Activated naive CD8-positive, alpha-beta T cell (primary cell): ENCODE measurements around the gene RNF41.

Experiments used
- H3K27ac Mint-ChIP-seq: one replicate; pipeline ENCODE4 v1.8.0; 2021; ENCODE audit warnings: mixed read lengths
- H3K27me3 Mint-ChIP-seq: one replicate; pipeline ENCODE4 v1.8.0; 2021; ENCODE audit warnings: mixed read lengths
- H3K36me3 Mint-ChIP-seq: one replicate; pipeline ENCODE4 v1.8.0; 2021; ENCODE audit warnings: mixed read lengths
- H3K4me1 Mint-ChIP-seq: one replicate; pipeline ENCODE4 v1.8.0; 2021; ENCODE audit warnings: low read depth, mixed read lengths
- H3K4me3 Mint-ChIP-seq: one replicate; pipeline ENCODE4 v1.8.0; 2021; ENCODE audit warnings: mild to moderate bottlenecking, mixed read lengths
- H3K9me3 Mint-ChIP-seq: one replicate; pipeline ENCODE4 v1.8.0; 2021; ENCODE audit warnings: low read depth, mixed read lengths

RNF41 gene

DNA sequence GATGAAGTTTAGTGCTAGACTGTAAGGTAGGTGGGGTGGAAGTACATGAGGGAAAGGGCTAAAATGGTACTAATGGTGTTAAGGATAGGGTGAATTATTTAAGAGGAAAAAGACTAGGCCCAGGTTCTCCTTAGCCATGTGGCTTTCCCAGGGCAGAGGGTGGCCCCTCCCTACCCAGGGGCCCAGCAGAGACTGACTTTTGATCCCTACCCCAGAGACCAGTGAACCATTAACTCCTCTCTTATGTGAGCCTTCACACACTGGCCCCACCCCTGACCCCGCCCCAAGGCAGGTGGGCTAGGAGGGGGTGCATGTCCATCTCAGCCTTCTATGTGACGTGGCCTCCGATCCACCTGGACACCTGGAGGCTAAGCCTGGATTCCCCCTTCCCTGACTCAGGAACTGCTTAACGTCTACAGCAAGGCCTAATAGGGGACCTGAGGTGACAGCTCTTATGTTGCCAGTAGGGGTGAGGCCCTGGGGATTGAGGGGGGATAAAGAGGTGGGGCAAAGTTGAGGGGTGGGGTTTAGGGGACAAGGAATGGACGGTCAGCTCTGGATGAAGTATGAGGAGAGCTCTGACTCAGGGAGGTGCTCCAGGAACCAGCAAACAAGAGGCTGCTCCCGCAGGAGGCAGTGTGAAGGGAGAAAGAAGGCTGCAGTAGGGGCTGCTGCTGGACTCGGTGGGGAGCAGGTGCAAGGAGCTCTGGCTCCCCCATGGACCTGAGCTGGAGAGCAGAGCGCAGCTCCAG is 8.9 kb upstream of the RNF41 start:
- no peaks in the 10 kb centered on the region for H3K27me3 Mint-ChIP-seq
- H3K9me3 Mint-ChIP-seq: no peaks in the 10 kb centered on the region
- peaks cover under 1% of the 10 kb centered on the region for H3K4me1 Mint-ChIP-seq
- H3K27ac Mint-ChIP-seq: no peak overlapping the region
- no peak overlapping the region for H3K4me3 Mint-ChIP-seq
- peaks cover 2% of the 10 kb centered on the region for H3K36me3 Mint-ChIP-seq

GRCh38 chr12:56229916-56230431 is 8.3 kb upstream of the RNF41 start, which contains the start of gene SLC39A5:
SLC39A5 (plus strand) TSS chr12:56230051; CDS start chr12:56231275, 1,224 bp downstream.
- Mint-ChIP-seq H3K4me3 (no peak within 1 kb of the TSS), H3K4me1 (peaks cover 7% of the 10 kb centered on the region), H3K27ac (no peak within 1 kb of the TSS), H3K27me3 (no peaks in the 10 kb centered on the region), H3K9me3 (no peaks in the 10 kb centered on the region), H3K36me3 (peaks cover 2% of the 10 kb centered on the region)

GRCh38 chr12:56229082-56229481 is 7.4 kb upstream of the RNF41 start:
- Mint-ChIP-seq H3K27ac (no peak overlapping the region), H3K4me1 (peaks cover 11% of the 10 kb centered on the region), H3K9me3 (no peaks in the 10 kb centered on the region), H3K36me3 (peaks cover 2% of the 10 kb centered on the region), H3K4me3 (no peak overlapping the region), H3K27me3 (no peaks in the 10 kb centered on the region)

DNA sequence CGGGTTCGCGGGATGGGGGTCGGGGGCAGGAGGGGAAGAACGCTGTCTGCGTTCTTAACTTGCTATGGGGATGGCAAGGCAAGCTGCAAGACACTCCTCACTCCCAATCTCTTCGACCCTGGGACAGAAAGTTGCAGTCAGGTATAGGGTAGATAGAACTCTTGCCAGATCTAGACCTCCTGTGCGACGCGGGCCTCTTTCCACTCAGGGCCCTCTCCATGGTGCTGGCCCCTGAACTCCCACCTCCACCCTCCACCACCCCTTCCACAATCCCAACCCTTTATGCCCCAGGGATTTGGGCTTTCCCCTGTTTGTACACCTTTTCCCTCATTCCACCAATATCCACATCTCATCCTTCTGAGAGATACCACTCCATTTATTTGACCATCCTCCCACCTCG is 3.2 kb upstream of the RNF41 start:
- Mint-ChIP-seq H3K27ac (peak overlapping the region; percentile 93), H3K36me3 (peaks cover 2% of the 10 kb centered on the region), H3K9me3 (no peaks in the 10 kb centered on the region), H3K4me3 (peak overlapping the region; percentile 90), H3K4me1 (peaks cover 43% of the 10 kb centered on the region), H3K27me3 (no peaks in the 10 kb centered on the region)

- Mint-ChIP-seq H3K4me1 (peaks cover 46% of the 10 kb centered on the region), H3K4me3 (peak within 1 kb of the TSS; percentile 90), H3K27ac (peak within 1 kb of the TSS; percentile 93), H3K9me3 (no peaks in the 10 kb centered on the region), H3K36me3 (peaks cover 2% of the 10 kb centered on the region), H3K27me3 (no peaks in the 10 kb centered on the region)
Measured at GRCh38 chr12:56224102-56224701, 2.5 kb upstream of the RNF41 start, which contains the start of gene NABP2. NABP2 (plus strand) TSS chr12:56224342; CDS start chr12:56224857, 515 bp downstream.

- Mint-ChIP-seq H3K36me3 (peaks cover 2% of the 10 kb centered on the region), H3K27ac (peak overlapping the region; percentile 93), H3K4me3 (peak overlapping the region; percentile 90), H3K4me1 (peaks cover 46% of the 10 kb centered on the region), H3K9me3 (no peaks in the 10 kb centered on the region), H3K27me3 (no peaks in the 10 kb centered on the region)
Measured at GRCh38 chr12:56223571-56224101, 1.9 kb upstream of the RNF41 start.

- peaks cover 46% of the 10 kb centered on the region for H3K4me1 Mint-ChIP-seq
- H3K9me3 Mint-ChIP-seq: no peaks in the 10 kb centered on the region
- peak overlapping the region; percentile 97 for H3K27ac Mint-ChIP-seq
- H3K27me3 Mint-ChIP-seq: no peaks in the 10 kb centered on the region
- peaks cover 2% of the 10 kb centered on the region for H3K36me3 Mint-ChIP-seq
- peak overlapping the region; percentile 97 for H3K4me3 Mint-ChIP-seq
Measured at GRCh38 chr12:56222531-56222895, 791 bp upstream of the RNF41 start.

DNA sequence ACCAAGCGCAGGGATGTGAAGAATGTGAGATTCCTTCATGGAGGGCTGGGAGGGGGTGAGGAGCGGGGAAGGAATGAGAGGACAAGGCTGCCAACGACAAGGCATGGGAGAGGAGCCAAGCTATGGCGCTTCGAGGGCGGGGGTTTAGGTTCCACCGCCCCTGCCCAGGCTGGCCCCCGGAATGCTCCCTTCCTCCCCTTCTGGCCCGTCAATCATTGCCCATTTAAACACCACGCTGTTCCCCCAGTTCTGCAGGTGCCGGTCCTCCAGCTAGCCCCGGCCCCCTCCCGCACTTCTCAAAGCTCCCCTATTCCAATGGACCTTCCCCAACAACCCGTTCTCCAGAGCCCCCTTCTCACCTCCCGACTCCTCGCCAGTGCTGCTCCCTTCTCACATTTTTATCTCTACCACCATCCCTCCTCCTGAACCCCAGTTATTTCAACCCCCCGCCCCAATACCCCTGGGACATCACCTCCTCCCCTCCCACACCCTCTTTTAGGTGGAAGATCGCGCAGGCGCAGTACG is 428 bp downstream of the RNF41 start:
- no peaks in the 10 kb centered on the region for H3K9me3 Mint-ChIP-seq
- peak overlapping the region; percentile 97 for H3K4me3 Mint-ChIP-seq
- peaks cover 48% of the 10 kb centered on the region for H3K4me1 Mint-ChIP-seq
- H3K27me3 Mint-ChIP-seq: no peaks in the 10 kb centered on the region
- H3K36me3 Mint-ChIP-seq: no peaks in the 10 kb centered on the region
- peak overlapping the region; percentile 97 for H3K27ac Mint-ChIP-seq

GRCh38 chr12:56220611-56221231 is 1.0 kb downstream of the RNF41 start:
- H3K4me3 Mint-ChIP-seq: peak overlapping the region; percentile 97
- peak overlapping the region; percentile 97 for H3K27ac Mint-ChIP-seq
- no peaks in the 10 kb centered on the region for H3K36me3 Mint-ChIP-seq
- H3K9me3 Mint-ChIP-seq: no peaks in the 10 kb centered on the region
- peaks cover 50% of the 10 kb centered on the region for H3K4me1 Mint-ChIP-seq
- no peaks in the 10 kb centered on the region for H3K27me3 Mint-ChIP-seq

GRCh38 chr12:56219840-56220239 is 1.9 kb downstream of the RNF41 start:
- Mint-ChIP-seq H3K36me3 (peaks cover 2% of the 10 kb centered on the region), H3K4me3 (peak overlapping the region; percentile 54), H3K27ac (no peak overlapping the region), H3K9me3 (no peaks in the 10 kb centered on the region), H3K4me1 (peaks cover 45% of the 10 kb centered on the region), H3K27me3 (no peaks in the 10 kb centered on the region)

- Mint-ChIP-seq H3K36me3 (peaks cover 2% of the 10 kb centered on the region), H3K9me3 (no peaks in the 10 kb centered on the region), H3K4me1 (peaks cover 20% of the 10 kb centered on the region), H3K4me3 (no peak overlapping the region), H3K27ac (peak overlapping the region; percentile 61), H3K27me3 (no peaks in the 10 kb centered on the region)
Measured at GRCh38 chr12:56216461-56216860, 5.3 kb downstream of the RNF41 start.

- H3K36me3 Mint-ChIP-seq: peaks cover 5% of the 10 kb centered on the region
- no peak overlapping the region for H3K4me3 Mint-ChIP-seq
- peaks cover 8% of the 10 kb centered on the region for H3K4me1 Mint-ChIP-seq
- H3K27ac Mint-ChIP-seq: no peak overlapping the region
- no peaks in the 10 kb centered on the region for H3K27me3 Mint-ChIP-seq
- no peaks in the 10 kb centered on the region for H3K9me3 Mint-ChIP-seq
Measured at GRCh38 chr12:56213878-56214277, 7.8 kb downstream of the RNF41 start.

DNA sequence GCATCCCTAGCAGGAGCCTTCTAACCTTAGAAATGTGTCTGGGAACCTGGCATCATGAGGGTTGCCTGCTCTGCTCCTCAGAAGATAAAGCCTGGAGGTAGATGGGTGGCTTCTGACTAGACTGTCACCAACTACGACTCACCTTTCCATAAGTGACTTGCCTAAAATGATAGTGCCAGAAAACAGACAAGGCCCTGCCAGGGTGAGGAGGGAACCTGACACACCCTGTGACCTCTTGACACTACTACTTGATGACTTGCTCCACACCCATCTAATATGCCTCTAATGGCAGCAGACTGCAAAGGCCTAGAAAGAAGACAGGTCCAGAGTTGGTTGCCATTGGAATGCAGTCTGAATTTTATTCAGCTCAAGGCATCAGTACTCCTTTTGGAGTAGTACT is 9.4 kb downstream of the RNF41 start:
- Mint-ChIP-seq H3K9me3 (no peaks in the 10 kb centered on the region), H3K4me1 (peaks cover 8% of the 10 kb centered on the region), H3K27ac (no peak overlapping the region), H3K27me3 (no peaks in the 10 kb centered on the region), H3K4me3 (no peak overlapping the region), H3K36me3 (peaks cover 5% of the 10 kb centered on the region)

DNA sequence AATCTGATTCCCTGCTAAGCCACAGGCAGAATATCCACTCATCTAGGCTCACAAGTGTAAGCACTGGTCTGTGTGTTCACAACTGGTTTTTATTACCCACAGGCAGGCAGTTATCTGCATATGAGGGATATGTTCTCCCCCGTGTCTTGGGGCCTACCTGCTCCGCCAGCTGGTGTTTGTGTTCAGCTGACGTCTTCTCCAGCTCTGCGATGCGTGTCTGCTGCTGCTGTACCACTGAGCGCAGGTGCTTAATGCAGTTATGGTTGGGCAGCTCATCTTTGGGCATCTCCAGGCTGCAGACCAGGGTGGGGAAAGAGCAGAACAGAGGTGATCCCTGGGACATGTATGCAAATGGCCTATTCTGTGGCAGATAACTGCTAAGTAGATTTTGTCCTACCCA is 13.7 kb downstream of the RNF41 start:
- Mint-ChIP-seq H3K4me1 (no peaks in the 10 kb centered on the region), H3K27ac (no peak overlapping the region), H3K4me3 (no peak overlapping the region), H3K27me3 (no peaks in the 10 kb centered on the region), H3K9me3 (no peaks in the 10 kb centered on the region), H3K36me3 (peaks cover 3% of the 10 kb centered on the region)
